K562 (cell line): ENCODE results near the gene GLRA1. TPM values are rescaled to one million over a fixed set of nuclear protein-coding genes. Genes with fewer than 3 reads are reported as not detected.

Experiments used
- ATAC-seq: fragments of 200-7000 bp; cut with Tn5 transposase; 3 replicates; pipeline ENCODE4 v1.9.1; 2020; ENCODE audit warnings: moderate library complexity
- BruUV-seq: library from RNA; stranded (reverse); fragments of 400-500 nt; replicated peaks from 2 replicates; lab custom pipeline; 2021; lab: Mats Ljungman, UMichigan
- CTCF ChIA-PET: fragments of 300-600 bp; formaldehyde crosslinking; extraction: SDS; loops from one replicate; lab custom pipeline; 2021; ENCODE audit warnings: low intra/inter-chr PET ratio; lab: Yijun Ruan, JAX
- POLR2A ChIA-PET: fragments of 300-600, 350-650 bp; sonication (Branson Sonifier 250); formaldehyde crosslinking; extraction: SDS; loops from one replicate; lab custom pipeline; 2021; ENCODE audit warnings: antibody characterized with exemption, inconsistent platforms; lab: Yijun Ruan, JAX
- DNase-seq, 4 experiments: peaks; one replicate each; pipeline versions ENCODE4 v3.0.0 to v3.0.0-alpha.2; 2011 to 2018; ENCODE audit warnings: low spot score in 3 of 4, mixed read lengths in 3 of 4; ENCODE audit errors: extremely low read depth in 1 of 4
- FAIRE-seq: peaks from 2 replicates; lab custom pipeline; 2011; peaks lifted over from hg19 to GRCh38; lab: Jason Lieb, UNC
- H2AFZ ChIP-seq: 2 replicates; pipeline ENCODE4 v1.6.0; 2011; ENCODE audit warnings: low read depth, low read length, control low read depth, inconsistent platforms
- H3K27ac ChIP-seq: fragments of 200-600 bp; 3 replicates; pipeline ENCODE4 v1.8.0; 2011; ENCODE audit warnings: low read depth, mild to moderate bottlenecking, control low read depth, inconsistent platforms, low read length, moderate library complexity, mixed read lengths; ENCODE audit errors: extremely low read depth
- H3K27me3 ChIP-seq, 2 experiments: fragments of 300-600 bp in 1 of 2; 2 replicates in 1 of 2; 3 replicates in 1 of 2; pipeline versions ENCODE4 v1.6.0 to v1.8.0; 2011; ENCODE audit warnings: inconsistent platforms in 2 of 2, low read length in 2 of 2, mild to moderate bottlenecking in 1 of 2, mixed read lengths in 1 of 2, moderate library complexity in 1 of 2; ENCODE audit not compliant: control insufficient read depth in 2 of 2, insufficient read depth in 2 of 2
- H3K36me3 ChIP-seq: fragments of 300-600 bp; 3 replicates; pipeline ENCODE4 v1.8.0; 2011; ENCODE audit warnings: mild to moderate bottlenecking, low read length, inconsistent platforms; ENCODE audit not compliant: control insufficient read depth, insufficient read depth
- H3K4me1 ChIP-seq, 2 experiments: fragments of 200-600 bp in 1 of 2; replicated peaks in 1 of 2; 2 replicates in 1 of 2; 3 replicates in 1 of 2; pipeline versions ENCODE4 v1.5.1 to v1.8.0; 2011; ENCODE audit warnings: inconsistent platforms in 2 of 2, low read length in 2 of 2, mild to moderate bottlenecking in 1 of 2, mixed read lengths in 1 of 2, moderate library complexity in 1 of 2; ENCODE audit not compliant: control insufficient read depth in 2 of 2, insufficient read depth in 2 of 2
- H3K4me2 ChIP-seq: 2 replicates; pipeline ENCODE4 v1.6.1; 2011; ENCODE audit warnings: low read length, control low read depth, inconsistent platforms, mixed read lengths; ENCODE audit not compliant: insufficient read depth
- H3K4me3 ChIP-seq: fragments of 200-600 bp; sonication (generic), shearing (Covaris generic); 2 replicates; pipeline ENCODE4 v1.5.1; 2016; ENCODE audit warnings: control low read depth, inconsistent platforms
- H3K79me2 ChIP-seq: fragments of 200-600 bp; 3 replicates; pipeline ENCODE4 v1.8.0; 2011; ENCODE audit warnings: low read length, inconsistent platforms; ENCODE audit not compliant: control insufficient read depth, insufficient read depth
- H3K9ac ChIP-seq, 2 experiments: 2 replicates each; pipeline versions ENCODE4 v1.6.0 to v1.6.1; 2011; ENCODE audit warnings: low read depth in 2 of 2, low read length in 2 of 2, control low read depth in 1 of 2, inconsistent platforms in 1 of 2, mild to moderate bottlenecking in 1 of 2, mixed read lengths in 1 of 2; ENCODE audit not compliant: insufficient read depth in 1 of 2
- H3K9me1 ChIP-seq: one replicate; pipeline ENCODE4 v1.6.0; 2011; ENCODE audit warnings: inconsistent platforms, mild to moderate bottlenecking, low read length, moderate library complexity; ENCODE audit not compliant: control insufficient read depth, insufficient read depth
- H3K9me3 ChIP-seq: replicated peaks from 2 replicates; pipeline ENCODE4 v1.5.1; 2011; ENCODE audit warnings: low read depth, low read length, inconsistent platforms; ENCODE audit not compliant: control insufficient read depth, insufficient read depth
- H4K20me1 ChIP-seq: replicated peaks from 2 replicates; pipeline ENCODE4 v1.6.1; 2011; ENCODE audit warnings: low read length, inconsistent platforms, mixed read lengths; ENCODE audit not compliant: control insufficient read depth, insufficient read depth
- ADNP ChIP-seq: fragments of 200-800 bp; sonication (Bioruptor generic); IDR thresholded peaks from 2 replicates; pipeline ENCODE4 v1.6.1; 2016; ENCODE audit warnings: missing genetic modification characterization, missing compliant biosample characterization
- NR2C1 ChIP-seq, 2 experiments: fragments of 450-650 bp; IDR thresholded peaks; 2 replicates each; pipeline ENCODE4 v1.6.1; 2017; ENCODE audit warnings: mild to moderate bottlenecking in 2 of 2, antibody characterized with exemption in 1 of 2, inconsistent platforms in 1 of 2, missing compliant biosample characterization in 1 of 2, missing genetic modification characterization in 1 of 2
- ZNF324 ChIP-seq: fragments of 250-450 bp; sonication (Bioruptor Pico); IDR thresholded peaks from 2 replicates; pipeline ENCODE4 v1.4.0; 2020; ENCODE audit warnings: mild to moderate bottlenecking
- WGBS: fragments of 100-300 bp; shearing (Covaris generic); methylation state at CpG from one replicate; pipeline ENCODE4 v1.1.6; 2016; ENCODE audit warnings: low coverage, mixed read lengths; ENCODE audit not compliant: insufficient coverage; ENCODE audit errors: missing lambda C conversion rate; 5-methylcytosine and 5-hydroxymethylcytosine counted together
- in situ Hi-C: fragments of 300-500 bp; cut with MboI; formaldehyde crosslinking; loops from 4 replicates; pipeline ENCODE4 v1.15.0; 2018; ENCODE audit warnings: inconsistent platforms, mixed read lengths
- intact Hi-C: fragments of 100-400 bp; cut with micrococcal nuclease; formaldehyde crosslinking; loops from 2 replicates; pipeline ENCODE4 v1.14.2; 2022
- polyA plus RNA-seq, 8 experiments: library from polyadenylated mRNA; depleted of rRNA in 4 of 8; stranded (reverse) in 5 of 8; unstranded in 3 of 8; fragments of >200 nt; fragmentation: Nextera tagmentation in 2 of 8; fragmentation: Illumina TruSeq in 1 of 8; extraction: Ambion mirVana in 2 of 8; extraction: Trizol in 1 of 8; gene quantifications; 2 replicates each; pipeline versions ENCODE4 v1.2.1 to v1.2.3, GENCODE V29; 2011 to 2014; ENCODE audit warnings: inconsistent platforms in 1 of 8, missing spikeins in 1 of 8
- total RNA-seq, 7 experiments: library from RNA; depleted of rRNA in 6 of 7; stranded (reverse); fragments of >200 nt in 6 of 7; fragmentation: Illumina TruSeq in 2 of 7; extraction: Trizol in 2 of 7; gene quantifications; 2 replicates each; pipeline versions ENCODE4 v1.2.1 to v1.2.3, GENCODE V29; 2011 to 2021; ENCODE audit warnings: low replicate concordance in 1 of 7
- TF ChIP-seq, protein P1 (sequence below): sonication (generic); formaldehyde crosslinking; IDR thresholded peaks from 2 replicates; pipeline ENCODE4 v1.8.1; 2023; ENCODE audit warnings: mild to moderate bottlenecking, missing genetic modification reagents

The GLRA1 gene
- total and polyA plus RNA-seq, 9 of the 15 experiments (the other 6 are each of a cell fraction or from before 2014, with no cell fraction given): not detected

- H3K4me1 ChIP-seq: no peaks in the 10 kb centered on the region
- intact Hi-C loops: no loop called here
- no peak overlapping the region for H3K27ac ChIP-seq
- POLR2A ChIA-PET: interaction anchor here (0.7 kb wide), 1 partner anchor 457 kb away, joined by 3 read pairs; the partner anchor contains the start of gene SLC36A1
- no peak overlapping the region for H2AFZ ChIP-seq
- FAIRE-seq: no peak
- no peak overlapping the region for H3K4me2 ChIP-seq
- H3K9ac ChIP-seq: no peak overlapping the region
- H3K79me2 ChIP-seq: no peaks in the 10 kb centered on the region
- H3K4me3 ChIP-seq: no peak overlapping the region
- 0% methylated on average over 6 of the region's 6 CpGs for WGBS
- BruUV-seq: no TSS peak
- CTCF ChIA-PET: no interaction called here
- TF ChIP-seq ADNP (tag) (no peak), ZNF324 (CRISPR knock-in tag) (no peak), NR2C1 (IDR thresholded peaks at IDR 0.05) (no peak), NR2C1 (tag; IDR thresholded peaks at IDR 0.05) (no peak)
- TF ChIP-seq, protein P1, sequence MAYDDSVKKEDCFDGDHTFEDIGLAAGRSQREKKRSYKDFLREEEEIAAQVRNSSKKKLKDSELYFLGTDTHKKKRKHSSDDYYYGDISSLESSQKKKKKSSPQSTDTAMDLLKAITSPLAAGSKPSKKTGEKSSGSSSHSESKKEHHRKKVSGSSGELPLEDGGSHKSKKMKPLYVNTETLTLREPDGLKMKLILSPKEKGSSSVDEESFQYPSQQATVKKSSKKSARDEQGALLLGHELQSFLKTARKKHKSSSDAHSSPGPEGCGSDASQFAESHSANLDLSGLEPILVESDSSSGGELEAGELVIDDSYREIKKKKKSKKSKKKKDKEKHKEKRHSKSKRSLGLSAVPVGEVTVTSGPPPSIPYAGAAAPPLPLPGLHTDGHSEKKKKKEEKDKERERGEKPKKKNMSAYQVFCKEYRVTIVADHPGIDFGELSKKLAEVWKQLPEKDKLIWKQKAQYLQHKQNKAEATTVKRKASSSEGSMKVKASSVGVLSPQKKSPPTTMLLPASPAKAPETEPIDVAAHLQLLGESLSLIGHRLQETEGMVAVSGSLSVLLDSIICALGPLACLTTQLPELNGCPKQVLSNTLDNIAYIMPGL (CRISPR knock-in tag): no peak
- TF ChIP-seq, all 486 proteins: peak for 0
- ATAC-seq (no peak), DNase-seq (no peak)
- Histone ChIP-seq H3K36me3 (no peaks in the 10 kb centered on the region), H3K27me3 (no peaks in the 10 kb centered on the region), H3K9me3 (no peaks in the 10 kb centered on the region), H3K9me1 (no peaks in the 10 kb centered on the region), H4K20me1 (no peaks in the 10 kb centered on the region)
- in situ Hi-C loops: no loop called here
Measured at GRCh38 chr5:151904127-151904526, 20.5 kb downstream of the GLRA1 start.
